Retina (tissue), 1 donor: Measurements from ENCODE around the gene BMERB1.
"Not testable (repeated sequence)": the region's sequence is repeated elsewhere in the genome, so short reads cannot be mapped to it uniquely, and the experiment has no call there.

ENCODE experiments used
- DNase-seq: peaks from one replicate; pipeline ENCODE4 v3.0.0-alpha.2; 2016

Gene BMERB1

GRCh38 chr16:15426796-15427195, 7.6 kb upstream of the BMERB1 start:
- DNase-seq, result no peak

- DNase-seq, result peak; percentile 58
Observed at GRCh38 chr16:15427648-15428239, 6.6 kb upstream of the BMERB1 start.

- not testable (repeated sequence) for DNase-seq
Observed at GRCh38 chr16:15430884-15431283, 3.5 kb upstream of the BMERB1 start.

- no peak for DNase-seq
Observed at GRCh38 chr16:15434079-15434424, 336 bp upstream of the BMERB1 start.

GRCh38 chr16:15435216-15435864, 952 bp downstream of the BMERB1 start:
- DNase-seq, result peak; percentile 57

- no peak for DNase-seq
Observed at GRCh38 chr16:15439102-15439501, 4.7 kb downstream of the BMERB1 start.

- DNase-seq, result peak; percentile 87
Observed at GRCh38 chr16:15439521-15439920, 5.1 kb downstream of the BMERB1 start.

GRCh38 chr16:15440852-15441251, 6.5 kb downstream of the BMERB1 start:
- DNase-seq, result no peak

GRCh38 chr16:15442140-15442539, 7.8 kb downstream of the BMERB1 start:
- DNase-seq, result not testable (repeated sequence)

GRCh38 chr16:15443753-15444152, 9.4 kb downstream of the BMERB1 start:
- DNase-seq, result no peak

- DNase-seq, result no peak
Observed at GRCh38 chr16:15444264-15444663, 9.9 kb downstream of the BMERB1 start.

- no peak for DNase-seq
Observed at GRCh38 chr16:15445450-15445849, 11.1 kb downstream of the BMERB1 start.

- DNase-seq, result no peak
Observed at GRCh38 chr16:15446901-15447300, 12.5 kb downstream of the BMERB1 start.

GRCh38 chr16:15450624-15451023, 16.2 kb downstream of the BMERB1 start:
- DNase-seq, result no peak

- no peak for DNase-seq
Observed at GRCh38 chr16:15451098-15451731, 16.8 kb downstream of the BMERB1 start.

GRCh38 chr16:15452246-15452855, 18.0 kb downstream of the BMERB1 start:
- DNase-seq, result no peak

GRCh38 chr16:15453296-15453695, 18.9 kb downstream of the BMERB1 start:
- DNase-seq, result not testable (repeated sequence)

- not testable (repeated sequence) for DNase-seq
Observed at GRCh38 chr16:15454933-15455332, 20.5 kb downstream of the BMERB1 start.

- DNase-seq, result no peak
Observed at GRCh38 chr16:15457400-15457799, 23.0 kb downstream of the BMERB1 start.

- DNase-seq, result no peak
Observed at GRCh38 chr16:15457958-15458357, 23.6 kb downstream of the BMERB1 start.

GRCh38 chr16:15459791-15460190, 25.4 kb downstream of the BMERB1 start:
- DNase-seq, result no peak

- no peak for DNase-seq
Observed at GRCh38 chr16:15460601-15461000, 26.2 kb downstream of the BMERB1 start.

GRCh38 chr16:15461376-15461775, 27.0 kb downstream of the BMERB1 start:
- no peak for DNase-seq
